GM21786 (cell line): Measurements from ENCODE around the gene SNRNP35.
"Not testable (repeated sequence)": the region's sequence is repeated elsewhere in the genome, so short reads cannot be mapped to it uniquely, and the experiment has no call there.

Experiments
- ATAC-seq: cut with Tn5 transposase; IDR thresholded peaks from one replicate; pipeline ENCODE4 v1.9.1; 2021; ENCODE audit not compliant: unreplicated experiment

The SNRNP35 gene, protein sequence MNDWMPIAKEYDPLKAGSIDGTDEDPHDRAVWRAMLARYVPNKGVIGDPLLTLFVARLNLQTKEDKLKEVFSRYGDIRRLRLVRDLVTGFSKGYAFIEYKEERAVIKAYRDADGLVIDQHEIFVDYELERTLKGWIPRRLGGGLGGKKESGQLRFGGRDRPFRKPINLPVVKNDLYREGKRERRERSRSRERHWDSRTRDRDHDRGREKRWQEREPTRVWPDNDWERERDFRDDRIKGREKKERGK

DNA sequence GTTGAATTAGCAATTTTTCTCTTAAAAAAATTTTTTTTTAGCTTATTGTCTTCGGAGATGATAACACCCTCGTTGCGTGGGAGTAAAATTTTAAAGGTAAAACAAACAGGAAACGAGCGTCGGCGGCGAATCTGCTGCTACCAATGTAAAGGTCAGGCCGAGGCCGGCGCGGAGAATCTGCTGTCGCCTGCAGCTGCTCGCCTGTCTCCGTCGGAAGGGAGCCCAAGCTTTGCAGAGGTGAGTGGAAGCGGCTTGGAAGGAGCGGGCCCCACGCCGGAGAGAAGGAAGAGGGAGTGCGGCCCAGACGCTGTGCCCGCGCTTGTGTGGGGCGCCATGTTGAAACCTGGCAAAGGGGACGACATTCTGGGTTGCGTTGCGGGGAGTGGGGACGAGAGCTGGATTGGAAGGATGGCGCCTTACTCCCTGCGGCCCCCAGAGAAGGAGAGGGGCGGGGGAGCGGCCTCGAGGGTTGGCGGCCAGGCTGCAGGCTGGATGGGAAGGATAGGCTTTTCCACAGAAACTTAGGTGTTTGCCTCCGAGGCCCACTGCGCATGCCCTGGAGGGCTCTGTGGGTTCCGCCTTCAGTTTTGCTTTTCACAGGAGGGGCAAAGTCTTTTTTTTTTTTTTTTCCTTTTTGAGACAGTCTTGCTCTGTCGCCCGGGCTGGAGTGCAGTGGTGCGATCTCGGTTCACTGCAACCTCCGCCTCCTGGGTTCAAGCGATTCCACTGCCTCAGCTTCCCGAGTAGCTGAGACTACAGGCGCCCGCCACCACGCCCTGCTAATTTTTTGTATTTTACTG, at the start of gene SNRNP35:
Gene SNRNP35, plus strand, starts transcription at position 160 of the 800 bp plus-strand sequence. CDS start 7,402 bp downstream, outside the sequence.
- ATAC-seq, result peak; percentile 58

- not testable (repeated sequence) for ATAC-seq
These were observed 49.3 kb upstream of the SNRNP35 start for GRCh38 chr12:123408619-123409018.

DNA sequence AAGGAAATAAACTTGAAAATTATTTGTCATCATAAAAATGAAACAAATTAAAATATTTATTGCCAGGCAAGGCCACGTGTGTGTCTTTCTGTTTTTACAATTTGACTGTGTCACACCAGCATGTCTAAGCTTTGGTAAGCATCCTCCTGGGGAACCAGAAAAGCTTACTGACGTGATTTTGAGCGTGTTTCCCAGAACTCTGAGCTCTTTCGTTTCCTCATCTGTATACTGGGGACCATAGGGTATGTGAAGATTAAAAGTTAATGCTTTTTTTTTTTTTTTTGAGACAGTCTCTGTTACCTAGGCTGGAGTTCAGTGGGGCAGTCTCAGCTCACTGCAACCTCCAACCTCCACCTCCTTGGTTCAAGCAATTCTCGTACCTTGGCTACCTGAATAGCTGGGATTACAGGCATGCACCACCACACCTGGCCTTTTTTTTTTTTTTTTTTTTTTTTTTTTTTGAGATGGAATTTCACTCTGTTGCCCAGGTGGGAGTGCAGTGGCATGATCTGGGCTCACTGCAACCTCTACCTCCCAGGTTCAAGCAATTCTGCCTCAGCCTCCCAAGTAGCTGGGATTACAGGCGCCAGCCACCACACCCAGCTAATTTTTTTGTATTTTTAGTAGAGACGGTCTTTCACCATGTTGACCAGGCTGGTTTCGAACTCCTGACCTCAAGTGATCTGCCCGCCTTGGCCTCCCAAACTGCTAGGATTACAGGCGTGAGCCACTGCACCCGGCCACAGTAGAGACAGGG, 48.5 kb upstream of the SNRNP35 start:
- ATAC-seq, result not testable (repeated sequence)

DNA sequence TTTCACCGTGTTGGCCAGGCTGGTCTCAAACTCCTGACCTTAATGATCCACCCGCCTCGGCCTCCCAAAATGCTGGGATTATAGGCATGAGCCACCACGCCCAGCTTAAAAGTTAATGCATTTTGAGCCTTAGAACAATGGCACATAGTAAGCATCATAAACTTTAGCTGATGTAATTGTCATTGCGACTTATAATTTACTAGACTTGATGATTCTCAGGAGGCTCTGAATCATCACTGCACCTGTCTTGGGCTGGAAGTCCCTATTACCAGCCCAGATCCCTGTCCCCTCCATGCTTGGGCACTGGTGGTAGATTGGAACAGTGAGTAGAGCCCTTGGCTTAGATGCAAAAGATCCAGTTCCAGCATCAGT, 47.9 kb upstream of the SNRNP35 start:
- ATAC-seq, result no peak

DNA sequence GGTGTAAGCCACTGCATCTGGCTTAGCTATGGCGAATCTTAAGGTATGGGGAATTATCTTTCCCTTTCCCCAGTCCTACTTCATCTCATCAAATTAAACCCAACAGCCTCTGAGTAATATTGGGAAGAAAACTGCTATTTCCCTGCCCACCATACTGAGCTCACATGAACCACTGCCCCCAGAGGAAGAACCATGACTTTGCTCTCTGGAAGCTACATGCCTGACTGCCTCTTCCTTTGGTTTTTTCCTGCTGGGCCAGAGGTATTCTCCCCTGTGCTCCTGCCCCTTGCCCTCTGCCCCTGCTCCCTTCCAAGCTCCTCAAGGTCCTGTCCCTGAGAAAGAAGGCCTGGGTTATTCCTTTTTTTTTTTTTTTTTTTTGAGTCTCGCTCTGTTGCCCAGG, 36.6 kb upstream of the SNRNP35 start:
- no peak for ATAC-seq

GRCh38 chr12:123427036-123427769, 30.7 kb upstream of the SNRNP35 start:
- ATAC-seq, result peak; percentile 93

DNA sequence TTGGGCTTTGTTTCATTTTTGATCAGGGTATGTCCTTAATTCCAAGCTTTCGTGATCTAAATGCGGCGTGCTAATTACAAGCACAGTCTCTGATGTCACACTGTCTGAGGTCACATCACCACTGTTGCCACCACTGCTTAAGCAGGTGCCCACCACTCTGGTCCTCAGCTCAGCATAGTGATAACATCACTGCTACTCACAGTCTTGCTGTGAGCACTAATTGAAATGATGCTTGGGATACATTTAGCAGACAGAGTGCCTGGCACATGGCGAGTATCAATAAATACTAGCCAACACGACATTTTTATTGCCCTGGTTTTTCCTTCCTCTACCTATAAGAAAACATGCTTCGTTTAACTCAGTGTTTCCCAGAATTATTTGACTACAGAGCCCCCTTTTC, 29.3 kb upstream of the SNRNP35 start:
- no peak for ATAC-seq

- not testable (repeated sequence) for ATAC-seq
These were observed 28.8 kb upstream of the SNRNP35 start for GRCh38 chr12:123429101-123429500.

- ATAC-seq, result not testable (repeated sequence)
These were observed 25.8 kb upstream of the SNRNP35 start for GRCh38 chr12:123431951-123432817.

GRCh38 chr12:123433615-123434014, 24.3 kb upstream of the SNRNP35 start:
- ATAC-seq, result no peak

DNA sequence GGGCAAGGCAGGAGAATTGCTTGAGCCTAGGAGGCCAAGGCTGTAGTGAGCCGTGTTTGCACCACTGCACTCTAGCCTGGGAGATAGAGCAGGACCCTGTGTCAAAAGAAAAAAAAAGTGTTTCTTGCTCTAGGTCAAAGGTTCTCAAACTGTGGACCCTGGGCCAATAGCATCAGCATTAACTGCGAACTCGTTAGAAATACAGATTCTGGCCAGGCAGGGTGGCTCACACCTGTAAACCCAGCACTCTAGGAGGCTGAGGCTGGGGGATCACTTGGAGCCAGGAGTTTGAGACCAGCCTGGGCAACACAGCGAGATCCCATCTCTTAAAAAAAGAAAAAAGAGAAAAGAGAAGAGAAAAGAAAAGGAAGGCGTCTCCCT, 22.3 kb upstream of the SNRNP35 start:
- ATAC-seq, result no peak

DNA sequence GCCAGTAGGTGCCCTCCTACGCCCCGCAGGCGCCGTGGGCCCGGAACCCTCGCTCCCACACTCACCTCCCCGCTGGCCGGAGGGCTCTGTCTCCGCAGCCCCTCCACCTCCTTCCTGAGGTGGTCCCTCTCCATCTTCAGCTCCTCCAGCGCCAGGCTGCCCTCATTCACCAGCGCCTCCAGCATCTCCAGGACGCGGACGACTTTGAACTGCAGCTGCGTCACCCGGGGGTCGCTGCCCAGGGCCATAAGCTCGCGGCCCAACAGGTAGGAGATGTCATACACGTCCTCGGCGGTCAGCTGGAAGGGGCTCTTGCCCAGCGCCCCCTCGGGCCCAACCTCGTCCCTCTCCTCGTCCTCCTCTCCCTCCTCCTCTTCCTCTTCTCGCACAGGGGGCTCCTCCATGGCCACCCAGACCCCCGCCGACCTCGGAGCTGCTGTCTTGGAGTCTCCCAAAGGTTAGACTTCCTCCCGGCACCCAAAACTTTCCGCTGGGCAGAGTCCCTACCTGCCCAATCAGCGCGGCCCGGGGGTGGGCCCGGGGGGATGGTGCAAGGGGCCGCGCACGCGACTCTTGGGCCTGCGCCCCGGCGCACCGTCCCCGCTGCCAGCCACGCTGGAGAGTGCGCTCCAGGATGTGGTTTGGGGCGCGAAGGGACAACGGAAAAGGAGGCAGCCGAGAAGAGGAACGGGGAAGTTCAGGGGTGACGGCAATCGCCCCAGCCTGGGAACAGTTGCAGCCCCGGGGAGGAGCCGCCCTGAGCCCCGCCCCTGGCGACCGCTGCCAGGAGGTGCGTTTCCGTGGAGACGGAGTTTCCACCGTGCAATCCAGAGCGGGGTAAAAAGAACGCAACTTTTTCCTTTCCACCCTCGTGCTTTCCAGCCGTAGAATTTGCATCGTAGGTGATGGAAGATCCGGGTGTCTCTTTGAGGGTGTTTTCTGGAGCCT, 21.6 kb upstream of the SNRNP35 start, which contains the start of gene RILPL2:
Gene RILPL2, minus strand, starts transcription at position 668 of the 948 bp plus-strand sequence. Its CDS starts 264 bp downstream, at position 404.
- peak; percentile 73 for ATAC-seq

- ATAC-seq, result peak; percentile 55
These were observed 16.3 kb upstream of the SNRNP35 start for GRCh38 chr12:123441523-123442164.

- ATAC-seq, result no peak
These were observed 15.2 kb upstream of the SNRNP35 start for GRCh38 chr12:123442774-123443173.

DNA sequence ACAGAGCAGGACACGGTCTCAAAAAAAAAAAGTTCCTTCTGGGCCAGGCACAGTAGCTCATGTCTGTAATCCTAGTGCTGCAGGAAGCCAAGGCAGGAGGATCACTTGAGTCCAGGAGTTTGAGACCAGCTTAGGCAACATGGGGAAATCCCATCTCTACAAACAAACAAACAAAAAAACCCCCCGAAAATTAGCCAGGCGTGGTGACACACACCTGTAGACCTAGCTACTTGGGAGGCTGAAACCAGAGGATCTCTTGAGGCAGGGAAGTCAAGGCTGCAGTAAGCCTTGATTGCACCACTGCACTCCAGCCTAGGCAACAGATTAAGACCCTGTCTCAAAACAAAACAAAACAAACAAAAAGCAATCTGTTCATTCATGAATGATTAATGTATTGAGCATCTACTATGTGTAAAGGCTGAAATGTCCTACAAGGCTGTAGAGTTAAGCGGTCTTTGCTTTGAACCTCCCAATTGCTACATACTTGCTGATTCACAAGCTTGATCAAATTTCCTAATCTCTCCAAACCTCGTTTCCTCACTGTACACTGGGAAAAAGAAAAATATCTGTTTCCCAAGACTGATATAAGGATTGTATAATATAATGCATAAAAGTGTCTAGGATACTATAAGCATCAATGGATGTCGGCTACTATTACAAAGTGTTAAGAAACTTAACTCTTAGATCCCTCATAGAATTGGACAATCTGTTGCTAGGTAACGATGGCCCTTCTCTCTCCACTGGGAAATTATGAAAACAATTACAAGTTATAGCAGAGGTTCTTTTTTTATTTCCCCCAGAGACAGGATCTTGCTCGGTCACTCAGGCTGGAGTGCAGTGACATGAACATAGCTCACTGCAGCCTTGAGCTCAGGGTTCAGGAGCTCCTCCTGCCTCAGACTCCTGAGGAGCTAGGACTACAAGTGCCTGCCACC, 13.6 kb upstream of the SNRNP35 start:
- ATAC-seq, result no peak

DNA sequence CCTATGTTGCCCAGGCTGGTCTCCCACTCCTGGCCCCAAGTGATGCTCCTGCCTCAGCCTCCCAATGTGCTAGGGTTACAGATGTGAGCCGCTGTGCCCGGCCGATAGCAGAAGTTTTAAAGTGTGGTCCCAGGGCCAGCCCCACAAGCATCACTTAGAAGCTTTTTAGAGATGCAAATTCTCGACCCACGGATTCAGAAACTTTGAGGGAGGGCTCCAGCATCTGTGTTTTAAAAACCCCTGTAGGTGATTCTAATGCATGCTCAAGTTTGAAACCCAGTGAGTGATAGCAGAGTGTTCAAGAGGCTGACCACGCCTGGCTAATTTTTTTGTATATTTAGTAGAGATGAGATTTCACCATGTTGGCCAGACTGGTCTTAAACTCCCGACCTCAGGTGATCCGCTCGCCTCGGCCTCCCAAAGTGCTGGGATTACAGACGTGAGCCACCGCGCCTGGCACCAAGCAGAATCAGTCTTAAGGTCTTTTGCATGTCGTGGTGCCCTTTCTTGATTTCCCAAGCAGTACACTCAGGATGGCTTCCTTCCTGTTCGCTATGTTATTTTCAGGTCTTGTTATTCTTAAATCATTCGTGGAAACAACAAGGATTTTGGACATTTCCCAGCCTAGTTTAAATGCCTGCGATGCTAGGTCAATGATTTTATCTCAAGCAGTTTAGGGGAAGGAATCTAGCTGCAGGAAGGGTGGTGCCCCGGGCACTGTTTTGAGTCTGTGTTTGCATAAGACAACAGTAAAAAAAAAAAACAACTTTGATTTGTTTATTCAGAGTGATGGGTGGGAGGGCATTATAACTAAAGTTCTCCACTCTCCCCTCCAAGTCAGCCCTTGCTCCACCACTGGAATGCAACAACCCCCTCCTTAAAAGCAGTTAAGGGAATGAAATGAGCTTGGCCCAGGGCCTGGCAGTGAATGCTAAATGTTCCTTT, 12.3 kb upstream of the SNRNP35 start:
- no peak for ATAC-seq
